Measurements from ENCODE around the gene ACRBP.

ACRBP gene

DNA sequence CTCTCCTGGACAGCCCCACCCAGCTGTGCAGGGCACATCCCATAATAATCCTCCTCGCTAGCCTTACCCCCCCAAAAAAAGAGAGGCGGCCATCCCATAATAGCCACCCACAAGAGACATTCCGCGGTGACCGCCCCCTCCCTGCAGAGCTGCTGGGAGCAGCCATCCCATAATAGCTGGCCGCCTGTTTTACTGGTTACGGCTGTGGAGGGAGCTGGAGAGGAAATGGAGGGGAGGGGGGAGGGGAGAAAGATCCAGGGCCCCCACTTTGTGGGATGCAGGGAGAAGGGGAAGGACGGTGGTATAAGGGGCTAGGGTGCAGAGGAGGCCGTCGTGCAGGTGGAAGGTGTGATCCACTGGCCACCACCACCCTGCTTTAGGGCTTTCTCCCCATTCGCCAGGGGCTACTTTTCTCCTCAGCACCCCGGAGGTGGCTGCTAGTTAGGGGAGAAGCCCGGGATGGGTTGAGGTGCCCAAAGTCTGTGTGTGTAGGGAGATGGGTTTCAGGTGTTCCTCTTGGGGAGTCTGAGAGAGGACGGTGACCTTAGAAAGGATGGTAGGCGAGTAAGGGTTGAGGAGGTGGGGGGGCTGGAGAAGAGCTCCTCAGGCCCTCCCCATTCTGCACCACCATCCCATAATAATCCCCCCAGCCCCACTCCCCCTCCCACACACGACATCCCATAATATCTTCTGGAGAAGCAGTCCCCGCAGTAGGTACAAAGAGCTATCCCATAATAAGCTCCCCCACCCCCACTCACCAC is 34.0 kb downstream of the ACRBP start:
- TF ChIP-seq, protein P1, sequence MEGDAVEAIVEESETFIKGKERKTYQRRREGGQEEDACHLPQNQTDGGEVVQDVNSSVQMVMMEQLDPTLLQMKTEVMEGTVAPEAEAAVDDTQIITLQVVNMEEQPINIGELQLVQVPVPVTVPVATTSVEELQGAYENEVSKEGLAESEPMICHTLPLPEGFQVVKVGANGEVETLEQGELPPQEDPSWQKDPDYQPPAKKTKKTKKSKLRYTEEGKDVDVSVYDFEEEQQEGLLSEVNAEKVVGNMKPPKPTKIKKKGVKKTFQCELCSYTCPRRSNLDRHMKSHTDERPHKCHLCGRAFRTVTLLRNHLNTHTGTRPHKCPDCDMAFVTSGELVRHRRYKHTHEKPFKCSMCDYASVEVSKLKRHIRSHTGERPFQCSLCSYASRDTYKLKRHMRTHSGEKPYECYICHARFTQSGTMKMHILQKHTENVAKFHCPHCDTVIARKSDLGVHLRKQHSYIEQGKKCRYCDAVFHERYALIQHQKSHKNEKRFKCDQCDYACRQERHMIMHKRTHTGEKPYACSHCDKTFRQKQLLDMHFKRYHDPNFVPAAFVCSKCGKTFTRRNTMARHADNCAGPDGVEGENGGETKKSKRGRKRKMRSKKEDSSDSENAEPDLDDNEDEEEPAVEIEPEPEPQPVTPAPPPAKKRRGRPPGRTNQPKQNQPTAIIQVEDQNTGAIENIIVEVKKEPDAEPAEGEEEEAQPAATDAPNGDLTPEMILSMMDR (IDR thresholded peaks at IDR 0.05; ENCODE audit: control insufficient read depth, insufficient read depth, low read depth, low read length, missing control alignments) = no peak
- DNase-seq (ENCODE audit: low read depth) = no peak
- H3K4me3 ChIP-seq (ENCODE audit: control insufficient read depth, low read depth, low read length) = no peak overlapping the region; the same call in 1 of the 2 replicates

DNA sequence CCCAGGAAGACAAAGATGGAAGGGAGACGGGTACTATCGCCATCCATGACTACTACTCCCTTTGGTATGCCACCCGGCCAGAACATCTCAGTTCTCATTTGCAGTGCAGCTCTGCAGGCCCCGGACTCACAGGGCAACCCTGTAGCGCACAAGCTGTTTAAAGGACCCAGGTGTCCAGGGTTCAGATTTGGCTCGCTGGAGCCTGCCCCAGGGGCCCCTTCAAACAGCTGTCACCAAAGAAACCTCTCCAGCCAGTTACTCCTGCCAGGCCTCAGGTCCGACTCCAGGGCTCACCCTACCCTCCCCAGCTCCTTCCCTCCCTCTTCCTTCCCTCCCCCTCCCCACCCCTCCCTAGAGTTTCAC is 34.6 kb downstream of the ACRBP start:
- TF ChIP-seq, protein P1 (IDR thresholded peaks at IDR 0.05; ENCODE audit: control insufficient read depth, insufficient read depth, low read depth, low read length, missing control alignments) = no peak
- DNase-seq (ENCODE audit: low read depth) = no peak
- no peak overlapping the region for H3K4me3 ChIP-seq (ENCODE audit: control insufficient read depth, low read depth, low read length)

DNA sequence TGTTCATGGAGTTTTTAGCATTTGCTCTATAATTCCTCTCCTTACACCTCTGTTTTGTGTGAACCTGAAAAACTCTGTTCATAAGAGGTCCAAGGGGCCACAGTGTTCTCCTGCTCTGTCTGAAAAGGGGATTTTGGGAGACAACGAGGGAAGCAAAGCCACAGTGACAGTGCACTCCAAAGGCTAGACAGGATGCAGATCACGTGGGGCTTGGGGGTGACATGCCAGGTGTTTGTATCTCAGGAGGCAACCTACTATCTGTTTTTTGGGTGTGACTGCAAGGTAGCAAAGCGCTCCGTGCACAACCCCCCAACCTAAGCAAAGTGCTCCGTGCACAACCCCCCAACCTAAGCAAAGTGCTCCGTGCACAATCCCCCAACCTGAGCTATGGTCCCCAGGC is 35.0 kb downstream of the ACRBP start:
- DNase-seq (ENCODE audit: low read depth) = no peak
- H3K4me3 ChIP-seq (ENCODE audit: control insufficient read depth, low read depth, low read length) = no peak overlapping the region
- TF ChIP-seq, protein P1 (IDR thresholded peaks at IDR 0.05; ENCODE audit: control insufficient read depth, insufficient read depth, low read depth, low read length, missing control alignments) = no peak

DNA sequence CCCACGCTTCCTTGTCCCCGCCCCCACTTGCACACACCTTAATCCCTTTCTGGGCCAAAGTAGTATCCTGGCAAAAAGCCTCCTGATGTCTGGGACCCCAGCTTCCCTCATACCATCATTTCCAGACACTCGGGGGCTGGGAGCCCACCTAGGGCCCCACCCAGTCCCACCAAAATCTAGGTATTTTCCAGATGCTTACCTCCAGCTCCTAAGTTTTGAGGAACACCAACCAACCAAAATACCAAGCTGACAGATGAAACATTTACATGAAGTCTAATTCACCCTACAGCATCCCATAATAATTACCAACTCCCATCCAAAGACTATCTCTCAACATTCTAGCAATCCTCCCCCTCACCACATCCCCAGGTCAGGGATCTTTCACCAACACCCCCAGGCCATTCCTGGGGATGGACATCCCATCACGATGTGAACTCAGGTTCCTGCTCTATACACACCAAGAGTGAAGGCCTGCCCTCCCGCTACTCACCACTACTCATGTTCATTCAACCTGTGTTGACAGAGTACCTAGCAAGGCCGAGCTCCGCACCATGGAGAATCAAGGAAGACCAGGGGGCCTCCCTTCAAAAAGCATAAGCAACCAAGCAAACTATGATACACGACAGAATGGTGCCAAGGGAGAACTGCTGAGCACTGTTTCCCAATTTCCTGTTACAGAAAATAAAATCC is 38.5 kb downstream of the ACRBP start:
- no peak for DNase-seq (ENCODE audit: low read depth)
- no peak overlapping the region for H3K4me3 ChIP-seq (ENCODE audit: control insufficient read depth, low read depth, low read length)
- TF ChIP-seq, protein P1 (IDR thresholded peaks at IDR 0.05; ENCODE audit: control insufficient read depth, insufficient read depth, low read depth, low read length, missing control alignments) = no peak

DNA sequence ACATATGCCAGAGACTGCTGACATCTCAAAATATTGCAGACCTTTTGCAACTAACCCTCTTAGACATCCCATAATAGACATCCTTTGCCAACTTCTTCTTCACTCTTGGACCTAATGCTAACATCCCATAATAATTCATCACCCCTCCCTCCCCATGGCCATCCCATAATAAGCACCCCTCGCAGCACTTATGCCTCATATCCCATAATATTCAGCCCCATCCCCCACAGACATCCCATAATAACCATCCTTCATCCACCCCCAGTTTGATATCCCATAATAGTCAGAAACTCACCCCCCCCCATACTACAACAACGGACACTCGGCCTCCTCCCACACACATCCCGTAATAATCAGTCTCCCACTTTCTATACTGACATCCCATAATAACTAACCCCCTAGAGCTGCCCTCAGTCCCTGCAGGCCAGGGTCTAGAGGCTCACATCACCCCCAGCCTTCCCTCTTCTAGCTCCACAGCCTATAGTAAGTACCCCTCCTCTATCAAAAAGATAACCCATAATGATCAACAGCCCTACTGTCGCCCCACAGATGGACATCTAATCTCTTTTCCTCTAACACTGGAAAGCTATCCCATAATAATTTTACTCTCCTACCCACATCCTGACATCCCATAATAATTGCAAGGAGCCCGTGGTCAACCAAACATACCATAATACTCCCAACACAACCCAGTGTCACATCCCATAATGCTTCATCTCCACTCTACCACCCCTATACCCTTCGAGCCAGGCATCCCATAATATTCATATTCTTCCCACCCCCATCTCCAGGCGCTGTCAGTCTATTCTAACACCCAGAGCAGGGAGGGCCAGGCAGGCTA is 39.3 kb downstream of the ACRBP start:
- H3K4me3 ChIP-seq (ENCODE audit: control insufficient read depth, low read depth, low read length) = no peak overlapping the region
- TF ChIP-seq, protein P1 (IDR thresholded peaks at IDR 0.05; ENCODE audit: control insufficient read depth, insufficient read depth, low read depth, low read length, missing control alignments) = no peak
- DNase-seq (ENCODE audit: low read depth) = no peak

DNA sequence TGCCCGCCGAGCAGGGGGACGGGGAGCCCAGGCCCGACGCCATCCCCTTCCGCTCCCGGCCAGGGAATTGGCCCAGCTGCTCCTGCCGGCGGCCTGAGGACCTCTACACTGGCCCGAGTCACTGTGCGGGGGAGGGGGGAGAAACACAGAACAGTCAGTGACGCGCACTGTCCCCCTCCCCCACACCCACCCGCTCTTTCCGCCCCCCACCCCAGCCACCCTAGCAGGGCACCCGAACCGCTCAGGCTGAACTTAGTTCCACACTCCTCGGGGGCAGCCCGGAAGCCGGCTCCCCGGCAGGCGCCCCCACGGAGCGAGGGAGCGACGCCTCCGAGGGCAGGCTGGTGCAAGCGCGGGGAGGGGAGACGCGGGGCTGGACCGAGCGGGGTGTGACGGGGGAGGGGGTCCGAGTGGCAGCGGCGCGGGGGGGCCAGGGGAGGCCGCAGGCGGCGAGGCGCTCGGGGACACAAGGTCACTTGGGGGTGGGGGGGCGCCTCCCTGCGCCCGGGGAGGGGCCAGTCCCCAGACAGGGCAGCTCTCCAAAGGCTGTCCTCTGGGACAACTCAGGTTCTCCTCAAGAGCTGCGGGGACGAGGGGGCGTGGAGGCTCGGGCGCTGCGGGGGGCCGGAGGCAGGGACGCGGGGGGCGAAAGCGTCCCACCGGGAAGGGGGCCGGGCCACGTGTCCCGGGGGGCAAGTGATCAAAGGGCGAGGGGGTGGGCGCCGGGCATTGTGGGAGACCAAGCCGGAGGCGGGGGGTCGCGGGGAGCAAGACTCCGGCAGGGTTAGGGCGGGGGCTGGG is 40.7 kb downstream of the ACRBP start:
- DNase-seq (ENCODE audit: low read depth) = no peak
- TF ChIP-seq, protein P1 (IDR thresholded peaks at IDR 0.05; ENCODE audit: control insufficient read depth, insufficient read depth, low read depth, low read length, missing control alignments) = no peak
- peak overlapping the region; percentile 78 for H3K4me3 ChIP-seq (ENCODE audit: control insufficient read depth, low read depth, low read length)
